CD4-positive, alpha-beta T cell treated with Interleukin-4 for 1 hour (primary cell): ENCODE data around the gene SNX10.
A peak's percentile ranks its signal among the peaks of the same experiment; 100 is the strongest.

Experiments
- DNase-seq, 2 donors: peaks; one replicate each; pipeline ENCODE4 v3.0.0-alpha.2; 2020 to 2022

SNX10 gene

GRCh38 chr7:26340476-26341018 is 48.9 kb downstream of the SNX10 start:
- DNase-seq, result no peak

- no peak for DNase-seq
Observed at GRCh38 chr7:26343320-26343832, 51.7 kb downstream of the SNX10 start.

GRCh38 chr7:26343837-26344236 is 52.2 kb downstream of the SNX10 start:
- DNase-seq, result no peak

GRCh38 chr7:26345202-26345601 is 53.5 kb downstream of the SNX10 start:
- DNase-seq, result no peak

GRCh38 chr7:26345837-26346236 is 54.2 kb downstream of the SNX10 start:
- DNase-seq, result no peak

- no peak for DNase-seq
Observed at GRCh38 chr7:26346611-26347203, 55.0 kb downstream of the SNX10 start.

- DNase-seq, result no peak
Observed at GRCh38 chr7:26348234-26348851, 56.7 kb downstream of the SNX10 start.

GRCh38 chr7:26349005-26349915 is 57.6 kb downstream of the SNX10 start:
- DNase-seq, result no peak

- no peak for DNase-seq
Observed at GRCh38 chr7:26351171-26351570, 59.5 kb downstream of the SNX10 start.

- no peak for DNase-seq
Observed at GRCh38 chr7:26356229-26356628, 64.6 kb downstream of the SNX10 start.

- DNase-seq, result no peak
Observed at GRCh38 chr7:26356929-26357798, 65.5 kb downstream of the SNX10 start.

GRCh38 chr7:26357799-26358151 is 66.1 kb downstream of the SNX10 start:
- no peak for DNase-seq

- peak in 1 of 2 donors; percentile 8 for DNase-seq
Observed at GRCh38 chr7:26360650-26361049, 69.0 kb downstream of the SNX10 start.

GRCh38 chr7:26361637-26362036 is 70.0 kb downstream of the SNX10 start:
- no peak for DNase-seq

GRCh38 chr7:26363465-26363864 is 71.8 kb downstream of the SNX10 start:
- DNase-seq, result no peak

GRCh38 chr7:26365077-26365900 is 73.6 kb downstream of the SNX10 start:
- DNase-seq, result peak; percentile 77 to 79

GRCh38 chr7:26365901-26366275 is 74.2 kb downstream of the SNX10 start:
- DNase-seq, result no peak

GRCh38 chr7:26367219-26367711 is 75.6 kb downstream of the SNX10 start:
- no peak for DNase-seq

- DNase-seq, result no peak
Observed at GRCh38 chr7:26368542-26368941, 76.9 kb downstream of the SNX10 start.

GRCh38 chr7:26369593-26369992 is 77.9 kb downstream of the SNX10 start:
- peak; percentile 19 to 64 for DNase-seq

- no peak for DNase-seq
Observed at GRCh38 chr7:26370011-26370410, 78.3 kb downstream of the SNX10 start.
